GM19467 (cell line): ENCODE results near the gene FAAH.

Experiments
- ATAC-seq: cut with Tn5 transposase; IDR thresholded peaks from one replicate; pipeline ENCODE4 v1.9.1; 2021; ENCODE audit warnings: mild to moderate bottlenecking, moderate library complexity; ENCODE audit not compliant: unreplicated experiment

The FAAH gene

DNA sequence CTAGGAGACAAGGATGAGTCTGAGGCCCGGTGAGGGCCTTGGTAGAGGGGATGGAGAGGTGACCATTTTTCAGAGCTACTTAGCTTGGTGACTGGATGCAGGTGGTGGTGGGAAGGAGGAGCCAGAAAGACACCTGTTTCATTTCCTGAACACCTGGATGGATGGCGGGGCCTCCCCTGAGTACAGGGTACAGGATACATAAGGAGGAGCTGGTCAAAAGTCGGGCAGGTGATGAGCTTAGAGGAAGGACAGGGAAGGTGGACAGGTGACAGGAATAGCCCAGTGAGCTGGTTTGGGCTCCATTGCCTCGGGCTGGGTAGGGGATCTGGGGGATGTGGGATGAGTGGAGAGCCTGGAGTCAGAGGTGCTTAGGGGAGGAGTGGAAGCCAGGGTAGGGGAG, 6.3 kb downstream of the FAAH start:
- no peak for ATAC-seq

DNA sequence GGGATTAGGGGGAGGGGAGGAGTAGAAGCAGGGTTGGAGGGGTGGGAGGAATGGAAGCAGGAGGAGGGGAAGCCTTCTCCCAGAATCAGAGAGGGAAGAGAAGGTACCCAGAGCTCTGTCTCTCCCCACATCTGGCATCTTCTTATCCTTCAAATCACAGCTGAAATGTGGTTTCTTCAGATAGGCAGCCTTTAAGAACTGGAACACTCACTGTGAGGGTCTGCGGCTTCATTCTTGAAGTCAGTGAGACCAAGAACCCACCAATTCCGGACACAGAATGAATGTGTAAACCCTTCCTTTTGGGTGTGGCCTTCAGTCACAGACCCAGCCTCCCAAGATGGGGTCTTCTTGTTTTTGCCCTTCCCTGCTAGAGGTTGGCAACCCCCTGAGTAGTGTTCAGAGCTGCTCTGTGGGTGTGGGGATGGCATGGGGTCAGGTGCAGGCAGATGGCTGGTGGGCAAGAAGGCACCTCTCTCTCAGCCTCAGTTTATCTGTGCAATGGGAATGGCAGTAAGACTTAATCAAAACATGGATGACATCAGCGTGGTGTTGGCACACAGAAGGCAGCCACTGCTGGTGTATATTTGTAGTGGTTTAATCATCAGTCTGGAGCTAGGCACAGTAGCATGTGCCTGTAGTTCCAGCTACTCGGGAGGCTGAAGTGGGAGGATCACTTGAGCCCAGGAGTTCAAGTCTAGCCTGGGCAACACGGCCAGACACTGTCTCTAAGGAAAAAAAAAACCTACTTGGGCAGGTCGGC, 7.2 kb downstream of the FAAH start:
- no peak for ATAC-seq

DNA sequence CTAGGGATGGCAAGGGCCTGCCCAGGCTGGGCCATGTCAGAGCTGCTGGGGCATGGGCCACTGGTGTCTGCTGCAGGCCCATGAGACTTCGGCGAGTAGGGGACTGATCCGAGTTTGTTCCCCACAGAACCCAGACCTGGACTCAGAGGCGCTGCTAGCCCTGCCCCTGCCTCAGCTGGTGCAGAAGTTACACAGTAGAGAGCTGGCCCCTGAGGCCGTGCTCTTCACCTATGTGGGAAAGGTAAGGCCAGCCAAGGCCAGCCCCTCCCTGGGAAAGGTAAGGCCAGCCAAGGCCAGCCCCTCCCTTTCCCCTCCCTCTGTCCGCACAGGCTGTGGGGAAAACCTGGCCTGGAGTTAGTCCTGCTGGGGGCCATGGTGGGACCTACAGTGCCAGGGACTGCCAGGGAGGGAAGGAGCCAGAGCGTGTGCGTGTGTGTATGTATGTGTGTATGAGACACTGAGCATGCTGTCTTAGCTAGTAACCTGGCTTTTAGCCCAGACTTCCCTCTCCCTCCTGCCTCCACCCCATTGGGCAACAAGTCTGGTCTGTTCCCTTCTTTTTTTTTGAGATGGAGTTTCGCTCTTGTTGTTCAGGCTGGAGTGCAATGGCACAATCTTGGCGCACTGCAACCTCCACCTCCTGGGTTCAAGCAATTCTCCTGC, 8.0 kb downstream of the FAAH start:
- ATAC-seq = no peak

DNA sequence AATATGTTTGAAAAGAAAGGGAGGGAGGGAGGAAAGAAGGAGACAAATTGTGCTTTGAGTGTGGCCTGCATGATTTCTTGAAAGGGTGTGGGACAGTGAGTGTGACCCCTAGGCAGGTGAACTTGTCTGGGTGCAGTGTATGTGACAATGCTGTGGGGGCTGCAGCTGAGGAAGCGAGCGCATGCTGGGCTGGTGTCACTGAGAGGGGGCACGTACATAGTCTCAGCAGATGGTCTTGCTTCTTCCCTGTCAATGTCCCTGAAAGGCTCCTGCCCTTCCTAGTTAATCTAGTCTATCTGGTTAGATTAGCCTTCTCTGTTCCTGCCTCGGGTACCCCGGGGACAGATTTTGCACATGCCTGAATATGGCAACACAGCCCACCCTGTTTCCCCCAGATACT, 9.8 kb downstream of the FAAH start:
- no peak for ATAC-seq

DNA sequence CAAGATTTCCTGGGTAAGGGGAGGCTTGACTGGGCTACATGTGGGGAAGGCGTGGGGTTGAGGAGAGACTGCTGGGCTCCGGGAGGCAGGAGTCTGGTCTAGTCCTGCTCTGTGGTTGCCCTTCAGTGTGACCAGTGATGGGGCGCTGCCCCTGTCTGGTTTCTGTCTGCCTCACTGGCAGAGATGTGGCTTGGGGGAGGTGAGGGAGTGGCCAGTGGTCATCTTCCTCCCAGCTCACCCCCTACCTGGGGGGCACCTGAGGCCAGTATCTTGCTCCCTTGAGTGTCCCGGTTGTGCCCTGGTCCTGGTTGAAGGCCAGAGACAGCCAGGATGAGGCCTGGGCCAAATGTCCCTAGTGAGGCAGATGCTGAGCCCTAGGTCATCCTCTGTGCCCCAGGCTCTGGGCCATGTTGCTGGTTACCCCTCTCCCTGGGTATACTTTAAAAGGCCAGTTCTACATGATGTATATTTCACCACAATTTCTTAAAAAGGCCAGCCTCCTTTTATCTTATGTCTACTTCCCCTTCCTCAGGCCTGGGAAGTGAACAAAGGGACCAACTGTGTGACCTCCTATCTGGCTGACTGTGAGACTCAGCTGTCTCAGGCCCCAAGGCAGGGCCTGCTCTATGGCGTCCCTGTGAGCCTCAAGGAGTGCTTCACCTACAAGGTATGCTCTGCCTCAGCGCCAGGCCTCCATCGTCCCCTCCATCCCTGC, 10.5 kb downstream of the FAAH start:
- ATAC-seq = no peak

DNA sequence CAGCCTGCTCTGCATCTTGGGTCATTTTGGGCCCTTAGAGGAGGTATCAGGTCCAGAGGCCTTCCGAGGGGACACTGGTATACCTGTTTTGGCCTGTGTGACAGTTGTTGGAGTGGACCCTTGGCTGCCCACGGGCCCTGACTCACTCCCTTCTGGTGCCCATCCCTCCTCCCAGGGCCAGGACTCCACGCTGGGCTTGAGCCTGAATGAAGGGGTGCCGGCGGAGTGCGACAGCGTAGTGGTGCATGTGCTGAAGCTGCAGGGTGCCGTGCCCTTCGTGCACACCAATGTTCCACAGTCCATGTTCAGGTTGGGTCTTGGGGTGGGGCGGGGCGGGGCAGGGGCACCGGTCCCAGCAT, 11.1 kb downstream of the FAAH start:
- ATAC-seq = no peak

DNA sequence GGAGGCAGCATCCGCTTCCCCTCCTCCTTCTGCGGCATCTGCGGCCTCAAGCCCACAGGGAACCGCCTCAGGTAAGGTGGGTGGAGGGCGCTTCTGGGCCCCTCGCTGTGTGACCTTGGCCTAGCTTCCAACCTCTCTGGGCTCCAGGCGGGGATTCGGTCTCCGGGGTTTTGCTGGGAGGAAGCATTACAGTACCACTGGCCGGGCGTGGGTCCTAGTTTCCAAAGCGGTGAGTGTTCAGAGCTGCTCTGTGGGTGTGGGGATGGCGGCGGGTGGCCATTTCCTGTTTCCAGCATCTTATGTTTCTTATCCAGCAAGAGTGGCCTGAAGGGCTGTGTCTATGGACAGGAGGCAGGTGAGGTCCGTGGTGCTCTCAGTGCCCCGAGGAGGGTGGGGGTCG, 11.6 kb downstream of the FAAH start:
- no peak for ATAC-seq

DNA sequence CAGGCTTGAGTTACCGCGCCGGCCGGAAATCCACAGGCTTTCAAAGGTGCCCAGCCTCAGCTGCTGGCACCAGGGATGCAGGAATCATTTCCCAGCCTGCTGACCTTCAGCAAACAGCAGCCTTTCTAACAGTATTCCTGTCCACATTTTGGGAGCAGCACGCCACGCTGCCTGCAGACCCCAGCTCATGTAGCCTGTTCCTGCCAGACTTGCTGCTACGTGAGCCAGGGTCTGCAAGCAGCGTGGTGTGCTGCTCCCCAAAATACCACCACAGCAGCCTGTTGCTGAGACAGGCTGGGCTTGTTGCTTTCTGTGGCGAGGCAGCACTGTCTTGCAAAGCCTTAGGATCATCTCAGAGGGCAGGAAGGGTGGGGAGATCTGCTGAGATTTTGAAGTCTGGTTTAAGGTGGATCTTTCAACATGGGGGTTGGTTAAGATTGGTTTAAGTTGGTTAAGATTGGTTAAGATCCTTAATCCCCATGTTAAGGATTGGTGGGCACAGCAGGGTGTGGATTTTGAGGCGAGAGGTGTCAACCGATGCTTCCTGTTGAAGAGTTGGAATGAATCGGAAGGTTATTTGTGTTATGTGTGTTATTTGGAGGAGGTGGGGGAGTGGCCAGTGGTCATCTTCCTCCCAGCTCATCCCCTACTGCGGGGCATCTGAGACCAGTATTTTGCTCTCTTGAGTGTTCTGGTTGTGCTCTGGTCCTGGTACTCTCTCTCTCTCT, 12.9 kb downstream of the FAAH start:
- ATAC-seq = no peak

DNA sequence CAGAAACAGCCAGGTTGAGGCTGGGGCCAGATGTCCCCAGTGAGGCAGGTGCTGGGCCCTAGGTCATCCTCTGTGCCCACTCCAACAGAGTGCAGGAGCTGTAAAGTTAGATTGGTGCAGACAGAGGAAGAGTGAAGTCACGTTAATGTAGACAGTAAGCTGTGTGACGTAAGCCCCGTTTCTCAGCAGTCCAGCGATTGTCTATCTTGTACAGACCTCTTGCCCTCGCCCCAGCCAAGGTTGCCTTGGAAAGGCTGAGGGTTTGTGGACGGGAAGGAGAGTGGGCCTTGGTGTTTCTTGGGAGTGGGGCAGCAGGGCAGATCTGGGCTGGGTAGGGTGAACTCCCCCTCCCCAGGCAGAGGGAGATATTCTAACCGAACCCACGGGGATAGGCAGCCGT, 13.5 kb downstream of the FAAH start:
- ATAC-seq = no peak

DNA sequence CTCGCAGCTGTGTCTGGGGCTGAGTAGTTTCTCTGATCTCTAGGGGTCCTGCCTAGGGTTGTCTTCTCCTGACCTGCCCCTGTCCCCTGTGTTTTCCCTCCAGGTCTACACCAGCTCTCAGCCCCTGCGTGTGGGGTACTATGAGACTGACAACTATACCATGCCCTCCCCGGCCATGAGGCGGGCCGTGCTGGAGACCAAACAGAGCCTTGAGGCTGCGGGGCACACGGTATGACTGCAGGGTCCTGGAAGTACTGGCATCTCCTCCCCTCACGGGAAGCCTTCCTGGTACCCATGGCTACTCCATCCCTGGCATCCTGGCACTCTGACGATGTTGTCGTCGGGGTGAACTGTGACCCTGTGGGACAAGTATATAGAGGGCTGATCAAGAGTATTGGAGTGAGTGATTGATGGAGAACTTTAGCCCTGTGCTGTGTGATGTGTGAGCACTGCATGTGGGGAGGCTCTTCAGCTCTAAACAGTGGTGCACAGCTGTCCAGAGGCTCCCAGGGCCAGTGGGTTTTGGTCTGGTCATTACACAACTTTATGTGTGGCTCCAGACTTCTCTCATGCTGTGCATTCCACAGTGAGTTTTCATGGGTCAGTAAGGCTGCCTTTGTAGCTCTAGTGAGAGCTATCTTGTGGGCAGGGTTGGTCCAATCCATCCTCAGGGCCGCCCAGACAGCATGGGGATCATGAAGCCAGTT, 14.4 kb downstream of the FAAH start:
- no peak for ATAC-seq

DNA sequence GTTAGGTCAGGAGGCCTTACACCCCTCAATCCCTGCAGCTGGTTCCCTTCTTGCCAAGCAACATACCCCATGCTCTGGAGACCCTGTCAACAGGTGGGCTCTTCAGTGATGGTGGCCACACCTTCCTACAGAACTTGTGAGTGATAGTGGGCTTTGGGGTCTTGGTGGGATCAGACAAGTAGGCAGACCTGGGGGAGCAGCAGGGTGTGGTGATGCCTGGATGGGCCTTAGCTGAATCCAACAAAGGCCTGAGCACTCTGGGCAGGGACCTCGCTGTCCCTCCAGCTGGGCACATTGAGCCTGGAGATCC, 14.9 kb downstream of the FAAH start:
- ATAC-seq = no peak

DNA sequence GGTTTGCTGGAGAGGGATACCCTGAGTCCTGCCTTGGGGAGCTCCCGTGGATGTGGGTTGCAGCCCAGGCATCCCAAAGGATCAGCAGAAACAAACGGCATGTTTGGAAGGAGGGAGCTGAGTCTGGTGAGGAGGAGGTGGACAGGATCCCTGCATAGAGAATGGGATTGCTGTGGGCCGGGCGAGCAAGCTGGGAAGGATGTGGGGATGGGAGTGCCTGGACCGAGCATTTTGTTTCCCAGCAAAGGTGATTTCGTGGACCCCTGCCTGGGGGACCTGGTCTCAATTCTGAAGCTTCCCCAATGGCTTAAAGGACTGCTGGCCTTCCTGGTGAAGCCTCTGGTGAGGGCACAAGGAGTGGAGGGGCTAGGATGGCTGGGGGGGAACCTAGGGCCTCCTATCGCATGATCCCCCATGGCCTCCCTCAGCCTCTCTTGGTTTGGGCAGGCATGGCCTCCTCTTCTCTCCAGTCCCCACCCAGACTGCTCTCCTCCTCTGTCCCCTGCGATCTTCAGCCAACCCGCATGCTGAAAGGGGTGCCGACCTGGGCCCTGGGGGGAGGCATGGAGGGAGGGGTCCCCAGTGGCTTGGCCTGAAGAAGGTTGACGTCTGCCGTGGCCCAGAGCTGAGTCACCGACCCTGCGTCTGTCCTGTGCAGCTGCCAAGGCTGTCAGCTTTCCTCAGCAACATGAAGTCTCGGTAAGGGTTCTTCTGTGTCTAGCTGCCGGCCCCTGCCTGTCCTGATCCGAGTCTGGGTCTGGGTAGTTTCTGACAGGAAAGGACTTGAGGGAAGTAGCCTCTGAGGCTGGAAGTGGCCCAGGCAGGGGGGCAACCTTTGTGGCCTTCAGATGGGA, 16.3 kb downstream of the FAAH start:
- ATAC-seq = no peak

DNA sequence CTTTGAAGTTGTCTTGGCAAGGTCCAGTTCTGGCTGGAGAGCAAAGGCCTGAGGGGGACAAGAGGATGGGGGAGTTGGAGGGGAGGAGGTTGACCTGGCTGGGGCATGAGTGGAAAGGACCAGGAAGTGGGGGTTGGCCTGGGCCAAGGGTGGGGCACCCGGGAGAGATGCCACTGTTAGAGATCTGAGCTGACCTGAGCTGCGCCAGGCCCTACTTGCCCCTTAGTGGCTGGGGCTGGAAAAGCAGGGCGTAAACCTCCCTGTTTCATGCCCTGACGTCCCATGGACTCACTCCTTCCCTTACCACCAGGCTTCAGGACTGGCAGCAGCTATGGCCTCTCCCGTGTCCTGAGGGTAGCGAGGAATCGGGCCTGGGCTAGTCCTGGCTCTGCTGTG, 16.9 kb downstream of the FAAH start:
- ATAC-seq = no peak

DNA sequence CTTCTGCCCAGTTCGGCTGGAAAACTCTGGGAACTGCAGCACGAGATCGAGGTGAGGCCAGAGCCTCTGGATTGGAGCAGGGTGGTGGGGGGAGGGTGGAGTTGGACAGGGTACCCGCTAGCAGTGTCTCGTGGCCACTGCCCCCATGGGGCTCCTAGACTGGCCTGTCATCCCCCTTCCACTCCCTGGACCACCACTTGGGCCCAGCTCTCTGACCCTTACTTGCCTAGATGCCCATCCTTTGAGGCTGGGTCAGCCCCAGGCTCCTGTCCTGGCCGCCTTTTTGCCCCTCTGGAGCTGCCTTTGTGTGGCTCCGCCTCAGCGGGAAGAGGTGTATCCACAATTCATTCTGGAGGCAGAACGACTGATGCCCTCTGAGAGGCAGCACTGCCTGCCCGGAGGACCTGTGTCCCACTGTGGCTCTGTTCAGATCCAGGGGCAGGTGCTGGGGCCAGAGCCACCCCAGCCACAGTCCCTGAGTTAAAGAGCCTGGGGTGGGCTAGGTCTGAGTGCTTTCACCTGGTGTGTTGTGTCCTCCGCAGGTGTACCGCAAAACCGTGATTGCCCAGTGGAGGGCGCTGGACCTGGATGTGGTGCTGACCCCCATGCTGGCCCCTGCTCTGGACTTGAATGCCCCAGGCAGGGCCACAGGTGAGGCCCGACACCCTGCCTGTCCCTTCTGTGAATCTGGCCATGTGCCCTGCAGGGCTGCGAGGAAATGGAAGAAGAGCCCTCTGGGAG, 17.7 kb downstream of the FAAH start:
- no peak for ATAC-seq

DNA sequence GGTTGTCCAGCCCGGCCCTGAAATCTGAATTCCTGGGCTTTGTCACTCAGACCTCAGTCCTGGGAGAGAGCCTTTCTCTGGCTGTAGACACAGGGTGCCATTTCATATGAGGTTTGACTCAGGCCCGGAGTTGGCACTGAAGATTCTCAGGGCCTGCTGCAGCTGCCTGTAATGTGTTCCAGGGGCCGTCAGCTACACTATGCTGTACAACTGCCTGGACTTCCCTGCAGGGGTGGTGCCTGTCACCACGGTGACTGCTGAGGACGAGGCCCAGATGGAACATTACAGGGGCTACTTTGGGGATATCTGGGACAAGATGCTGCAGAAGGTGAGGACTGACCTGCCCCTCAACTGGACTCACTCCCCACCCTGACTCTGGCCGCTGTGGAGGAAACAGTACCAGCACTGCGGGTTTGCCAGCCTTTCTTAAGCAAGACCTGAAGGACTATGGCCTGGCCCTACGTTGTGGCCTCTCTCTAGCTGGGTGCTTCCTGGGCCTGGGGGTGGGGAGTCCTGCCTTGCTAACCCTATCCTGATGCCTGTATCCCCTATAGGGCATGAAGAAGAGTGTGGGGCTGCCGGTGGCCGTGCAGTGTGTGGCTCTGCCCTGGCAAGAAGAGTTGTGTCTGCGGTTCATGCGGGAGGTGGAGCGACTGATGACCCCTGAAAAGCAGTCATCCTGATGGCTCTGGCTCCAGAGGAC, 18.9 kb downstream of the FAAH start:
- ATAC-seq = no peak

DNA sequence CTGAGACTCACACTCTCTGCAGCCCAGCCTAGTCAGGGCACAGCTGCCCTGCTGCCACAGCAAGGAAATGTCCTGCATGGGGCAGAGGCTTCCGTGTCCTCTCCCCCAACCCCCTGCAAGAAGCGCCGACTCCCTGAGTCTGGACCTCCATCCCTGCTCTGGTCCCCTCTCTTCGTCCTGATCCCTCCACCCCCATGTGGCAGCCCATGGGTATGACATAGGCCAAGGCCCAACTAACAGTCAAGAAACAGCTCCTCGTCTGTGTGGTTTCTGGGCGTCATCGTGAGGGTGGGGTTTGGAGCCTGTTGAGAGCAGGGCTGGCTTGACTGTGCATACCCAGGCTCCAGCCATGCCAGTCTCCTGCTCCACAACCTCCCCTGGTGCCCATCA, 19.5 kb downstream of the FAAH start:
- no peak for ATAC-seq

DNA sequence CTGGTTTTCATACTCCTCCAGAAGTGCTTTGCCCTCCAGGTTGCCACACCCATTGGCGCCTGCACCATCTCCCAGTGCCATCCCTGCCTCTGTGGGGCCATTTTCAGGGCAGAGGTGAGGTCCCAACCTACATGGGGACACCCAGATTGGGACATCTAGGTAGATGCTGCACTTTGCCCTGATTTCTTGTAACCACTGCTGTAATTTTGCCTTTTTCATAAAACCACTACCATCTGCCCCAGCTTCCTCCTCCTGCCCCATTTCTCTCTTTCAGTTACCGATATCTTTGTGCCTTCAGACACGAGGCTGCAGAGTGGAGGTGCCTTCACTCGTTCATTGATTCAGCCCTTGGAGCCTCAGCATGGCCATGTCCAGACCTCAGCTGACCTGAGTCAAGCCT, 21.4 kb downstream of the FAAH start:
- no peak for ATAC-seq

DNA sequence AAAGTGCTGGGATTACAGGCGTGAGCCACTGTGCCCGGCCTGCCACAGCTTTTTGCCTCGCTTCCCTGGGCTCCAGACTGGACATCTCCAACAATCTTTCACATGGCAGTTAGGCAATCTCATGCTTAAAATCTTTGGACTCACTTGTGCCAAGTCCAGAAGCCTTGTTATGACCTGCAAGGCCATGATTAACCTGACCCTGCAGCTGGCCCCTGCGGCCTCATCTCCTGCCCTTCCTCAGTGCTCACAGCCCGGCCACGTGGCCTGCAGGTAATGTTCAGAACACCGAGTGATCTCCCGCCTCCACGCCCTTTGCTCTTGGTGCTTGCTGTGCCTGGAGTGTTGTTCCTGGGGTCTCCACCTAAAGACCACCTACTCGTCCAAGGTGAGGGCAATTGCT, 24.9 kb downstream of the FAAH start:
- no peak for ATAC-seq

DNA sequence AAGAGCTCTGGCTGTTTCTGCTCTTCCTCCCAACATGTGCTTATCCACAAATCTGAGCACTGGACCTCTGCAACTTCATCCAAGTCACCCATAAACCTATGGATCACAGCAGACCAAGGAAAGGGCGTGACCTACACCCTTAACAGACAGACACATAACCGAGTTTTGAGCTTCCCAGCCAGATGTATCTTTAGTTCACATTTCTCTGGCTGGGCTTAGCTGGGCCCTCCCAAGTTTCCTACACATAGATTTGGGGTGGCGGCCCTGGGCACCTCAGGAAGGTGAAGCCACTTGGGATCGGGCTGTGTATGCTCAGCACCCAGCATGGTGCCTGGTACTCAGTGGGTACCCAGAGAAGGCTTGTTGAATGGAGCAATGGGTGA, 26.4 kb downstream of the FAAH start:
- no peak for ATAC-seq
